H1 (cell line): ENCODE results near the gene RBM43. TPM values are rescaled to one million over a fixed set of nuclear protein-coding genes. Genes with fewer than 3 reads are reported as not detected.

Experiments used
- CTCF ChIA-PET: fragments of 300-600 bp; sonication (Branson Sonifier 250); formaldehyde crosslinking; loops from one replicate; lab custom pipeline; 2021; ENCODE audit not compliant: partially characterized antibody; lab: Charles Lee
- POLR2A ChIA-PET: fragments of 300-600 bp; sonication (Branson Sonifier 250); formaldehyde crosslinking; loops from one replicate; lab custom pipeline; 2021; ENCODE audit warnings: inconsistent platforms; ENCODE audit not compliant: partially characterized antibody; lab: Charles Lee
- DNase-seq, 2 experiments: peaks; one replicate each; pipeline versions ENCODE4 v3.0.0 to v3.0.0-alpha.2; 2010 to 2022; ENCODE audit warnings: low spot score in 2 of 2, low read depth in 1 of 2, mixed read lengths in 1 of 2
- FAIRE-seq: peaks from 2 replicates; lab custom pipeline; 2011; peaks lifted over from hg19 to GRCh38; lab: Jason Lieb, UNC
- H2AFZ ChIP-seq: 2 replicates; pipeline ENCODE4 v1.8.1; 2012; ENCODE audit warnings: low read length, inconsistent platforms
- H2AK5ac ChIP-seq: 2 replicates; pipeline ENCODE4 v1.6.1; 2013; ENCODE audit warnings: low read depth, low read length
- H2BK120ac ChIP-seq: replicated peaks from 2 replicates; pipeline ENCODE3; 2013; ENCODE audit warnings: low read depth, low read length, inconsistent platforms
- H2BK12ac ChIP-seq: 2 replicates; pipeline ENCODE4 v1.6.1; 2013; ENCODE audit warnings: low read depth, low read length
- H2BK15ac ChIP-seq: 2 replicates; pipeline ENCODE4 v1.6.1; 2013; ENCODE audit warnings: low read length
- H2BK20ac ChIP-seq: 2 replicates; pipeline ENCODE4 v1.6.1; 2013; ENCODE audit warnings: low read length
- H2BK5ac ChIP-seq: 2 replicates; pipeline ENCODE4 v1.6.1; 2013; ENCODE audit warnings: low read depth, low read length
- H3K14ac ChIP-seq: 2 replicates; pipeline ENCODE4 v1.6.1; 2013; ENCODE audit warnings: inconsistent platforms; ENCODE audit not compliant: insufficient read length
- H3K18ac ChIP-seq: 2 replicates; pipeline ENCODE4 v1.6.1; 2013; ENCODE audit warnings: low read length; ENCODE audit errors: extremely low read depth
- H3K23ac ChIP-seq: 2 replicates; pipeline ENCODE4 v1.6.1; 2013; ENCODE audit warnings: inconsistent platforms; ENCODE audit not compliant: insufficient read length
- H3K23me2 ChIP-seq: 2 replicates; pipeline ENCODE4 v1.6.1; 2013; ENCODE audit warnings: low read depth, low read length
- H3K27ac ChIP-seq: 2 replicates; pipeline ENCODE4 v1.6.1; 2011; ENCODE audit warnings: low read depth, low read length, inconsistent platforms
- H3K27me3 ChIP-seq, 4 experiments: replicated peaks in 1 of 4; 1 replicate in 1 of 4; 2 replicates in 3 of 4; pipeline versions ENCODE4 v1.6.1 to v1.8.1; 2011 to 2013; ENCODE audit warnings: low read length in 3 of 4, mild to moderate bottlenecking in 3 of 4, inconsistent platforms in 2 of 4, mixed read lengths in 2 of 4, moderate library complexity in 1 of 4; ENCODE audit not compliant: control insufficient read depth in 3 of 4, insufficient read depth in 3 of 4; ENCODE audit errors: extremely low read depth in 1 of 4
- H3K36me3 ChIP-seq, 4 experiments: 2 replicates each; pipeline versions ENCODE4 v1.6.1 to v1.8.1; 2011 to 2013; ENCODE audit warnings: mild to moderate bottlenecking in 4 of 4, low read length in 3 of 4, moderate library complexity in 2 of 4, control low read depth in 1 of 4, inconsistent platforms in 1 of 4; ENCODE audit not compliant: insufficient read depth in 4 of 4, control insufficient read depth in 2 of 4
- H3K4ac ChIP-seq: replicated peaks from 2 replicates; pipeline ENCODE3; 2013; ENCODE audit warnings: low read length, low read depth, mixed read lengths, inconsistent platforms; ENCODE audit not compliant: insufficient read length
- H3K4me1 ChIP-seq, 4 experiments: replicated peaks in 1 of 4; 1 replicate in 1 of 4; 2 replicates in 3 of 4; pipeline versions ENCODE4 v1.6.1 to v1.8.1; 2011 to 2013; ENCODE audit warnings: low read length in 3 of 4, inconsistent platforms in 2 of 4, mixed read lengths in 1 of 4; ENCODE audit not compliant: insufficient read depth in 4 of 4, control insufficient read depth in 3 of 4
- H3K4me2 ChIP-seq, 2 experiments: 2 replicates each; pipeline versions ENCODE4 v1.6.1 to v1.8.1; 2011 to 2013; ENCODE audit warnings: low read depth in 2 of 2, low read length in 2 of 2, control low read depth in 1 of 2, inconsistent platforms in 1 of 2, mild to moderate bottlenecking in 1 of 2; ENCODE audit not compliant: insufficient read depth in 1 of 2
- H3K4me3 ChIP-seq, 4 experiments: fragments of 200-600, 300-600 bp in 1 of 4; sonication (generic), shearing (Covaris generic), sonication (Bioruptor Twin) in 1 of 4; 2 replicates each; pipeline versions ENCODE4 v1.5.1 to v1.8.1; 2011 to 2016; ENCODE audit warnings: low read length in 4 of 4, low read depth in 3 of 4, control low read depth in 2 of 4, inconsistent platforms in 2 of 4, mild to moderate bottlenecking in 2 of 4, mixed read lengths in 1 of 4, moderate library complexity in 1 of 4; ENCODE audit not compliant: insufficient read depth in 2 of 4; ENCODE audit errors: extremely low read depth in 1 of 4
- H3K56ac ChIP-seq: replicated peaks from 2 replicates; pipeline ENCODE3; 2013; ENCODE audit warnings: low read depth, mild to moderate bottlenecking, mixed read lengths, low read length, inconsistent platforms; ENCODE audit not compliant: insufficient read length
- H3K79me1 ChIP-seq: 2 replicates; pipeline ENCODE4 v1.6.1; 2013; ENCODE audit warnings: low read depth, low read length, control low read depth
- H3K79me2 ChIP-seq, 2 experiments: 2 replicates each; pipeline versions ENCODE4 v1.6.1 to v1.8.1; 2012 to 2013; ENCODE audit warnings: low read length in 2 of 2, mild to moderate bottlenecking in 2 of 2, inconsistent platforms in 1 of 2; ENCODE audit not compliant: insufficient read depth in 2 of 2, control insufficient read depth in 1 of 2
- H3K9ac ChIP-seq, 4 experiments: replicated peaks in 1 of 4; 1 replicate in 1 of 4; 2 replicates in 3 of 4; pipeline versions ENCODE4 v1.6.1 to v1.8.1; 2011 to 2013; ENCODE audit warnings: low read depth in 3 of 4, low read length in 3 of 4, control low read depth in 2 of 4, mild to moderate bottlenecking in 2 of 4, moderate library complexity in 2 of 4, inconsistent platforms in 1 of 4; ENCODE audit errors: extremely low read depth in 1 of 4
- H3K9me3 ChIP-seq, 2 experiments: 2 replicates each; pipeline versions ENCODE4 v1.6.1 to v1.8.1; 2012 to 2013; ENCODE audit warnings: mild to moderate bottlenecking in 2 of 2, moderate library complexity in 2 of 2, control low read depth in 1 of 2, inconsistent platforms in 1 of 2, low read depth in 1 of 2, low read length in 1 of 2, mixed read lengths in 1 of 2; ENCODE audit not compliant: insufficient read depth in 2 of 2
- H4K20me1 ChIP-seq, 2 experiments: replicated peaks in 1 of 2; 2 replicates each; pipeline versions ENCODE3 to v1.8.1; 2011 to 2013; ENCODE audit warnings: inconsistent platforms in 2 of 2, low read length in 2 of 2, mild to moderate bottlenecking in 1 of 2; ENCODE audit not compliant: insufficient read depth in 2 of 2, control insufficient read depth in 1 of 2
- H4K5ac ChIP-seq: 2 replicates; pipeline ENCODE4 v1.6.1; 2013; ENCODE audit warnings: low read length, low read depth, mixed read lengths, inconsistent platforms; ENCODE audit not compliant: insufficient read length
- H4K8ac ChIP-seq: 2 replicates; pipeline ENCODE4 v1.8.0; 2013; ENCODE audit warnings: mild to moderate bottlenecking, moderate library complexity, low read length, inconsistent platforms; ENCODE audit not compliant: insufficient read depth; ENCODE audit errors: extremely low read depth
- H4K91ac ChIP-seq: replicated peaks from 2 replicates; pipeline ENCODE3; 2013; ENCODE audit warnings: low read length, mixed read lengths, inconsistent platforms; ENCODE audit not compliant: insufficient read length
- ASH2L ChIP-seq: fragments of 200-600, 300-600 bp; sonication (generic); IDR thresholded peaks from one replicate; pipeline ENCODE4 v1.7.1; 2017; ENCODE audit warnings: low read length
- CBX5 ChIP-seq: fragments of 300-800, 300-1000 bp; sonication (generic); IDR thresholded peaks from 2 replicates; pipeline ENCODE4 v1.7.1; 2016; ENCODE audit warnings: antibody characterized with exemption, low read length, low read depth
- FOSL1 ChIP-seq: IDR thresholded peaks from 2 replicates; pipeline ENCODE4 v1.6.1; 2011; ENCODE audit warnings: mild to moderate bottlenecking, low read depth, low read length, moderate library complexity; ENCODE audit not compliant: insufficient read depth
- HDAC6 ChIP-seq: IDR thresholded peaks from one replicate; pipeline ENCODE4 v1.7.1; 2012; ENCODE audit warnings: low read depth, mild to moderate bottlenecking, inconsistent platforms, low read length, moderate library complexity
- JUN ChIP-seq: IDR thresholded peaks from 2 replicates; pipeline ENCODE4 v1.6.1; 2011; ENCODE audit warnings: low read depth, mild to moderate bottlenecking, improper control_type of control experiment, low read length
- KDM5A ChIP-seq: fragments of 200-600 bp; IDR thresholded peaks from 2 replicates; pipeline ENCODE4 v1.7.1; 2012; ENCODE audit warnings: mild to moderate bottlenecking, low read length, inconsistent platforms, mixed read lengths
- NANOG ChIP-seq: IDR thresholded peaks from 2 replicates; pipeline ENCODE4 v1.6.1; 2011; ENCODE audit warnings: low read length, low read depth, mild to moderate bottlenecking, inconsistent platforms; ENCODE audit not compliant: insufficient read depth, poor library complexity, severe bottlenecking
- SIN3A ChIP-seq, 2 experiments: IDR thresholded peaks in 1 of 2; conservative IDR thresholded peaks in 1 of 2; 2 replicates each; pipeline ENCODE4 v1.6.1; 2011 to 2012; ENCODE audit warnings: low read length in 2 of 2, improper control_type of control experiment in 1 of 2, low read depth in 1 of 2, mild to moderate bottlenecking in 1 of 2
- YY1 ChIP-seq: IDR thresholded peaks from 2 replicates; pipeline ENCODE4 v1.6.1; 2011; ENCODE audit warnings: low read depth, mild to moderate bottlenecking, low read length
- WGBS, 2 experiments: shearing (Covaris generic) in 1 of 2; methylation state at CpG; one replicate each; pipeline versions ENCODE4 v1.1.6 to v1.1.7; 2013 to 2015; ENCODE audit warnings: low lambda C conversion rate in 2 of 2, mixed read lengths in 2 of 2, inconsistent platforms in 1 of 2, low coverage in 1 of 2, missing lambda C conversion rate in 1 of 2; ENCODE audit not compliant: insufficient replicate concordance in 2 of 2, insufficient coverage in 1 of 2, insufficient read length in 1 of 2; ENCODE audit errors: extremely low coverage in 1 of 2, missing lambda C conversion rate in 1 of 2; 5-methylcytosine and 5-hydroxymethylcytosine counted together
- polyA plus RNA-seq, 7 experiments: library from polyadenylated mRNA; depleted of rRNA in 3 of 7; stranded (reverse) in 5 of 7; unstranded in 2 of 7; fragments of >200 nt in 5 of 7; fragments of 200-250 nt in 2 of 7; gene quantifications; 1 replicate in 5 of 7; 2 replicates in 1 of 7; 4 replicates in 1 of 7; pipeline versions ENCODE4 v1.2.1 to v1.2.3, GENCODE V29; 2011 to 2013; ENCODE audit warnings: missing spikeins in 2 of 7, mixed read lengths in 2 of 7
- total RNA-seq: library from RNA; stranded (reverse); fragmentation: NEBNext Ultra II Directional; extraction: Animal tissue kit (Norgen Biotek cat#: 25700); gene quantifications from 2 replicates; pipeline ENCODE4 v1.2.1, GENCODE V29; 2021

Gene RBM43
- total and polyA plus RNA-seq, 2 of the 8 experiments (the other 6 are each of a cell fraction or from before 2014, with no cell fraction given), result 1.7 to 2.0 TPM

DNA sequence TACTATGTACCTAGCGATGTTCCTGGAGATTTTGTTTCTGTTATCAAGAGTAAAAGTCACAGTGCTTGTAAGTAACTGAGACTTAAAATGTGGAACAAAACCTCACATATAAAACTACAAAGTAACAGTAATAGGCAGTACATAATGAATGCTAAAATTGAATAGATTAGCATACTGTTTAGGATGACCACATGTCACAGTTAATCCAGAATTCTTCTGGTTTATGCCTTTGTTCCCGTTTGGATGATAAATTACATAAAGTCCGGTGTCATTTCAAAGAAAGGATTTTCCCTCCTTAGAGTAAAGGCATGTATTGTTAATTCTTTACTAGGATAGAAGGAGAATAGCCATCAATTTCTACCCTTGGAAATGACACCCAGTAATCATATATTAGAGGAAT, 56.1 kb downstream of the RBM43 start:
- FAIRE-seq, result no peak

More for the DNA sequence above, 56.1 kb downstream of the RBM43 start:
- DNase-seq, result no peak
- no peak overlapping the region for H4K5ac ChIP-seq
- ChIA-PET CTCF (interaction anchor here (0.9 kb wide), 1 partner anchor 17 kb away, joined by 3 read pairs; no protein-coding TSS in a partner anchor), POLR2A (no interaction called here)
- no peak overlapping the region for H3K18ac ChIP-seq
- no peaks in the 10 kb centered on the region for H3K79me2 ChIP-seq
- 95% methylated on average over 3 of the region's 3 CpGs; no CpG with 5 or more reads in 1 of the 2 experiments for WGBS, 2 experiments
- no peak overlapping the region for H3K4me2 ChIP-seq
- no peak overlapping the region for H3K56ac ChIP-seq
- no peak overlapping the region for H2BK120ac ChIP-seq
- H3K4me1 ChIP-seq, result peaks cover 0 to 3% (median 0%) of the 10 kb centered on the region in 4 experiments; a peak in 1 of 7 replicates
- H3K36me3 ChIP-seq, result no peaks in the 10 kb centered on the region
- no peak overlapping the region for H4K91ac ChIP-seq
- no peaks in the 10 kb centered on the region for H3K79me1 ChIP-seq
- no peaks in the 10 kb centered on the region for H3K9me3 ChIP-seq
- no peak overlapping the region for H3K14ac ChIP-seq
- no peak overlapping the region for H2BK20ac ChIP-seq
- no peaks in the 10 kb centered on the region for H3K27me3 ChIP-seq
- H3K23me2 ChIP-seq, result no peaks in the 10 kb centered on the region
- H2AK5ac ChIP-seq, result no peak overlapping the region
- no peak overlapping the region for H3K27ac ChIP-seq
- no peak for TF ChIP-seq KDM5A
- TF ChIP-seq NANOG, result no peak
- TF ChIP-seq SIN3A (conservative IDR thresholded peaks at IDR 0.05 in 1 of 2, IDR thresholded peaks at IDR 0.05 in 1 of 2; ENCODE audit: low read depth in 1 of 2, low read length in 2 of 2), result no peak
- TF ChIP-seq ASH2L, result no peak
- TF ChIP-seq HDAC6, result no peak
- TF ChIP-seq YY1, result no peak
- TF ChIP-seq FOSL1, result no peak
- TF ChIP-seq CBX5, result no peak
- no peak for TF ChIP-seq JUN
- H3K4me3 ChIP-seq, result no peak overlapping the region
- H4K20me1 ChIP-seq, result no peaks in the 10 kb centered on the region
- H3K4ac ChIP-seq, result no peak overlapping the region
- H2BK5ac ChIP-seq, result no peak overlapping the region
- H3K23ac ChIP-seq, result no peak overlapping the region
- no peak overlapping the region for H2BK15ac ChIP-seq
- no peak overlapping the region for H2BK12ac ChIP-seq
- no peak overlapping the region for H4K8ac ChIP-seq
- no peak overlapping the region for H2AFZ ChIP-seq
- no peak overlapping the region for H3K9ac ChIP-seq
